Memory B cell (primary cell): Measurements from ENCODE around the gene MAP2K2.
A peak's percentile ranks its signal among the peaks of the same experiment; 100 is the strongest.

Source experiments
- ATAC-seq: fragments of 150-1000 bp; cut with Tn5 transposase; 2 replicates; pipeline ENCODE4 v1.10.0; 2021; ENCODE audit warnings: low read depth, mild to moderate bottlenecking, moderate library complexity
- DNase-seq, 2 donors: peaks; one replicate each; pipeline ENCODE4 v3.0.0; 2022; ENCODE audit warnings: low spot score in 2 of 2
- H3K27ac Mint-ChIP-seq: one replicate; pipeline ENCODE4 v1.8.0; 2022; ENCODE audit warnings: mild to moderate bottlenecking, moderate library complexity, mixed read lengths
- H3K27me3 Mint-ChIP-seq: one replicate; pipeline ENCODE4 v1.8.0; 2022; ENCODE audit warnings: mixed read lengths
- H3K36me3 Mint-ChIP-seq: one replicate; pipeline ENCODE4 v1.8.0; 2022; ENCODE audit warnings: mild to moderate bottlenecking, mixed read lengths
- H3K4me1 Mint-ChIP-seq: one replicate; pipeline ENCODE4 v1.8.0; 2022; ENCODE audit warnings: mixed read lengths
- H3K4me3 Mint-ChIP-seq: one replicate; pipeline ENCODE4 v1.8.0; 2022; ENCODE audit warnings: mild to moderate bottlenecking, moderate library complexity, mixed read lengths
- H3K9me3 Mint-ChIP-seq: one replicate; pipeline ENCODE4 v1.8.0; 2022; ENCODE audit warnings: mixed read lengths

The MAP2K2 gene

DNA sequence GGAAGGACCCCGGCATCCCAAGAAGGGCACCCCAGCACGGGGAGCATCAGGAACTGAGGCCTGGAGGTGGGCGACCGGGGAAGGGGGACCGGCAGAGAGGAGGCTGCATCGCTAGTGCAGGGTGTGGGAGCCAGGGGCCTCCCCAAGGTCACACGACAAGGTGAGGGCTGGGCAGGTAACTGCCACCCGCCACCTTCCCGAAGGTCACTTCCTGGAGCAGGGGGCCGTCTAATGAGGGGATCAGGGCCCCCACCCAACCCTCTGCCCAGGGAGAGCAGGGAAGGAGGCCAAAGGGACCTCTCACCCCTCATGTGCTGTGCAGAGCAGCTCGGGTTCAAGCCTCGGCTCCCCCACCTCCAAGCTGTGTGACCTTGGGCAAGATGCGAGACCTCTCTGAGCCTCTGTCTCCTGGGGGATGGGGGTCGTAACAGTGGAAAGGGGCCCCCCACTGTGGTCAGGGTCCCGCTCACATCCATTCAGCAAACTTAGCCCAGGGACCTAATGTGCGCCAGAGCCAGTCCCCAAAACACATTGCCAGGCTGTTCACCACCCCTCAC lies 63.2 kb downstream of the MAP2K2 start:
- Mint-ChIP-seq H3K4me1 (peaks cover 19% of the 10 kb centered on the region), H3K27me3 (no peaks in the 10 kb centered on the region), H3K9me3 (no peaks in the 10 kb centered on the region), H3K36me3 (peaks cover 4% of the 10 kb centered on the region), H3K4me3 (peak overlapping the region; percentile 84), H3K27ac (peak overlapping the region; percentile 93)
- ATAC-seq = no peak
- peak in 1 of 2 donors; percentile 28 for DNase-seq

- peak overlapping the region; percentile 84 for H3K4me3 Mint-ChIP-seq
Measured at GRCh38 chr19:4059891-4060620, 63.9 kb downstream of the MAP2K2 start.

DNA sequence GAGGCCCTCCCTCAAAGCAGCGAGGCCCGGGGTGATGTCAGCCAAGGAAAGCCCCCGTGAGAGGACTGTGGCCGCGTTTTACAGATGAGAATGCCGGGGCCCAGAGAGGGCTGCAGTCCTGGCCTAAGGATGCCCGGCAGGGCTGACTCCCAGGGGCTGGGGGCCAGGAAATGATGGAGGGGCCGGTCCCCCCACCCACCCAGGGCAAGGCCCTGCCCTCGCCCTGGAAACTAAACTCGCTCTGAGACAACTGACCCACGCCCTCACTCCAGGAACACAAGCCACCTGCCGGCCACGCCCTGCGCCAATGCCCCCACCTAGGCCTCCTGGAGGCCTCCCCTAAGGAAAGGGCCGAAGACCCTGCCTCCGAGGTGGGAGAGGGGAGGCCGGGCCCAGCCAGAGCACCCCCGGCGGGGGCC lies 64.5 kb downstream of the MAP2K2 start:
- ATAC-seq (peak; percentile 17), DNase-seq (peak in 1 of 2 donors; percentile 25)
- peak overlapping the region; percentile 84 for H3K4me3 Mint-ChIP-seq
- peak overlapping the region; percentile 93 for H3K27ac Mint-ChIP-seq
- peaks cover 19% of the 10 kb centered on the region for H3K4me1 Mint-ChIP-seq
- no peaks in the 10 kb centered on the region for H3K9me3 Mint-ChIP-seq
- H3K27me3 Mint-ChIP-seq = no peaks in the 10 kb centered on the region
- peaks cover 6% of the 10 kb centered on the region for H3K36me3 Mint-ChIP-seq

More at GRCh38 chr19:4059891-4060620, 63.9 kb downstream of the MAP2K2 start:
- peak; percentile 63 to 73 for DNase-seq
- peaks cover 6% of the 10 kb centered on the region for H3K36me3 Mint-ChIP-seq
- peaks cover 19% of the 10 kb centered on the region for H3K4me1 Mint-ChIP-seq
- peak overlapping the region; percentile 93 for H3K27ac Mint-ChIP-seq
- H3K27me3 Mint-ChIP-seq = no peaks in the 10 kb centered on the region
- H3K9me3 Mint-ChIP-seq = no peaks in the 10 kb centered on the region
- ATAC-seq = peak; percentile 75

- Mint-ChIP-seq H3K27me3 (no peaks in the 10 kb centered on the region), H3K4me3 (peak overlapping the region; percentile 84), H3K9me3 (no peaks in the 10 kb centered on the region), H3K4me1 (peaks cover 19% of the 10 kb centered on the region), H3K27ac (peak overlapping the region; percentile 93), H3K36me3 (peaks cover 6% of the 10 kb centered on the region)
- DNase-seq (no peak), ATAC-seq (no peak)
Measured at GRCh38 chr19:4058693-4059452, 65.0 kb downstream of the MAP2K2 start.

DNA sequence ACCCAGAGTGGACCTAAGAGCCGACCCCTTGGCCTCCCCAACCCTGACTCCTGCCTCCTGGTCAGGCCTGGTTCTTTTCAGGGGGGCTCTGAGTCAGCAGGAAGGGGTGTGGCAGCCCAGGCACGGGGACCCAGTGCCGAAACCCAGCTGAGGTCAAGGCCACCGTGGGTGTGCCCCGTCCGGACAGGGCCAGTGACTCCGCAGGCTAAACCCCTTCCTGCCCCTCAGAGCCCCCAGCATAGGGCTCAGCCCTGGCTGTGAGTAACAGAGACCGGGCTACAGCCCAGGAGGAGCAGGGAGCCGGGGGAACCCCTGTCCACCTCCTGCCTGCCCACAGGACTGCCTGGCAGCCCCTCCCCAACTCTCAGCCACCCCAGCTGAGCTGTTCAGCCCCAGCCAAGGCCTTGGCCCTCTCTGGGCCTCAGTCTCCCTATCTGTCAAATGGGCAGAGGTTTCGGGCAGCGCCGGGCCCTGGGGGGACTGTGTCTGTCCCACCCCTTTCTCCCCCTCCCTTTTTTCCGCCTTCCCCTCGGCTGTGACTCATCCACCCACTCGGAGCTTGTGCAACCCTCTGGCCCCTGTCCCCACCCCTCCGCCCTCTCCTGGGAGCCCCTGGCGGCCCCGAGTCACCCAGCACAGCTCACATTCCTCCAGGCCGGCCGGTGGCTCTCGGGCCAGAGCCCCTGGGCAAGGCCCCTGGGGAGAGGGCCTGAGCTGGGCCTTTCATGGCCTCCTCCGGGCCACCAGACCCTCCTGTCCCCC lies 65.8 kb downstream of the MAP2K2 start:
- Mint-ChIP-seq H3K4me1 (peaks cover 23% of the 10 kb centered on the region), H3K27me3 (no peaks in the 10 kb centered on the region), H3K4me3 (peak overlapping the region; percentile 8), H3K9me3 (no peaks in the 10 kb centered on the region), H3K27ac (peak overlapping the region; percentile 93), H3K36me3 (peaks cover 12% of the 10 kb centered on the region)
- no peak for DNase-seq
- no peak for ATAC-seq

DNA sequence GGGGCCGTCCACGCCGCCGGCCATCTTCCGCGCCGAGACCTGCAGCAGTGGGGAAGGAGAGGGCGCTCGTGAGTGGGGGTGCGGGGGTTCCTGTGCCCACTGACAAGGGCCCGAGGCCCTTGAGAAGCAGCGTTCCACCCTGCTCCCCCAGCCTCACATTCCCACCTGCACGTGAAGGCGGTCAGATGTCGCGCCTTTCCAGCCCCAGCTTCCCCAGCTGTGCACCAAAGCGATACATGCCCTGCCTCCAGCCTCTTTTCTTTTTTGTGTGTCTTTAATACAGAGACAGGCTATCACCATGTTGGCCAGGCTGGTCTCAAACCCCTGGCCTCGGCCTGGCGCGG lies 68.7 kb downstream of the MAP2K2 start:
- Mint-ChIP-seq H3K27me3 (no peaks in the 10 kb centered on the region), H3K27ac (no peak overlapping the region), H3K4me1 (peaks cover 27% of the 10 kb centered on the region), H3K4me3 (no peak overlapping the region), H3K9me3 (no peaks in the 10 kb centered on the region), H3K36me3 (peaks cover 27% of the 10 kb centered on the region)
- DNase-seq = no peak
- ATAC-seq = no peak

- no peak for ATAC-seq
- H3K4me3 Mint-ChIP-seq = no peak overlapping the region
- H3K9me3 Mint-ChIP-seq = no peaks in the 10 kb centered on the region
- no peak for DNase-seq
- peaks cover 30% of the 10 kb centered on the region for H3K4me1 Mint-ChIP-seq
- H3K27ac Mint-ChIP-seq = no peak overlapping the region
- no peaks in the 10 kb centered on the region for H3K27me3 Mint-ChIP-seq
- peaks cover 29% of the 10 kb centered on the region for H3K36me3 Mint-ChIP-seq
Measured at GRCh38 chr19:4054441-4055208, 69.3 kb downstream of the MAP2K2 start.

- peaks cover 27% of the 10 kb centered on the region for H3K4me1 Mint-ChIP-seq
- peak overlapping the region; percentile 70 for H3K4me3 Mint-ChIP-seq
- DNase-seq = no peak
- no peak for ATAC-seq
- peak overlapping the region; percentile 81 for H3K27ac Mint-ChIP-seq
- H3K36me3 Mint-ChIP-seq = peaks cover 31% of the 10 kb centered on the region
- H3K9me3 Mint-ChIP-seq = no peaks in the 10 kb centered on the region
- no peaks in the 10 kb centered on the region for H3K27me3 Mint-ChIP-seq
Measured at GRCh38 chr19:4053423-4054324, 70.2 kb downstream of the MAP2K2 start.

DNA sequence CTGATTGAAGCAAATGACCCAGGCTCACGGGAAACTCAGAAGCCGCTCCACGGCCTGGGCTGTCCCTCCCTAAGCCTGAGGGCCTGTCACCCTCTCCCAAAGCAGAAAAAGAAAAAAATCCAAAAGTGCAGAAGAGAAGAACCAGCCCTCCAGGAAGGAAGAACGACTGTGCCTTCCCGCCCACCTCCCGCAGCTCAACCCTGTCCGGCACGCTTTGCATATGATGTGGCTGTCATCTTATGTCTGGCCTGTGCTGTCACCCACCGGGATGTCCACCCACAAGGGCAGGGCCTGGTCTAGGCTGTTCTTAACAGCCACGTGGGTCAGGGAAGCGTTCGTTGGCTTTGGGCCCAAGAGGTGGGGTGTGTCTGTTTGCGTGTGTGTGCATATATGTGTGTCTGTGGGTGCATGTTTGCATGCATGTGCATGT lies 70.9 kb downstream of the MAP2K2 start:
- ATAC-seq (no peak), DNase-seq (no peak)
- no peaks in the 10 kb centered on the region for H3K27me3 Mint-ChIP-seq
- H3K9me3 Mint-ChIP-seq = no peaks in the 10 kb centered on the region
- peaks cover 31% of the 10 kb centered on the region for H3K36me3 Mint-ChIP-seq
- H3K27ac Mint-ChIP-seq = peak overlapping the region; percentile 81
- peak overlapping the region; percentile 70 for H3K4me3 Mint-ChIP-seq
- peaks cover 27% of the 10 kb centered on the region for H3K4me1 Mint-ChIP-seq

DNA sequence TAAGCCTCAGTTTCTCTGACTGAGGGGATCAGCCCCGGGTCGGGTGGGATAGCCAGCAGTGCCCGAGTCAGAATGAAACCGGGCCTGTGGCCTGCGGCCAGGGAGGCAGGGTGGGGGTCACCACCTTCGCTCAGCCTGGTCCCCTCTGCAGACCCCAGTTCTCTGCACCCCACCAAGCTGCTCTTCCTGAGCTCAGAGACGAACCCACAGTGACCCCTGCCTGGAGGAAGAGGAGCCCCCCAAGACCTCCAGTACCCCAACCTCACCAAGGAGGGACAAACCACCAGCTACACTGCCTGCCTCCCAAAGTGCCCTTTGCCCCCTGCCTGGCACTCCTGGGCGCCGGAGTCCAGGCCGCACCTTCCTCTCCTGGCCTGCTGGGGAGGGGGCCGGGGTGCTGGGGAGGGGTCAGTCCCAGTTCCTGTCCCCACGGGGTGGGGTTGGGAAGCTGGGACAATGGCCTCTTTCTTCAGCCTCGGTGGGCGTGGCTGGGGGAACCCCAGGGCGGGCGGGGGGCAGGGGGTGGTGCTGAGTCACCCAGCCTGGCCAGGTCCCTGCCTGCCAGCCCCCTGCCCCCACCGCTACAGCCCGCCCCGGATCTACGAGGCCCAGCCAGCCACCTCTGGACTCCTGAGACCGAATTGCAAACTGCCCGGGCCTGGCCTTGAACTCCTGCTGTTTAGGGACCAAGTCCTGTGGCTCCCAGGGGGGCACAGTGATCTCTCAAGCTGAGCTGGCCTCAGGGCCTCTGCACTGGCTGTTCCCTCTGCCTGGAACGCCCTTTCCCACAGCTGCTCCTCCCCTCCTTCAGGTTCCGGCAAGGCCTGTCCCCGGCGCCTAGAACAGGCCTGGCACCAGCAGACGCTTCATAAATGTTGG lies 71.6 kb downstream of the MAP2K2 start:
- Mint-ChIP-seq H3K4me1 (peaks cover 25% of the 10 kb centered on the region), H3K36me3 (peaks cover 33% of the 10 kb centered on the region), H3K27me3 (no peaks in the 10 kb centered on the region), H3K4me3 (peak overlapping the region; percentile 70), H3K9me3 (no peaks in the 10 kb centered on the region), H3K27ac (peak overlapping the region; percentile 86)
- no peak for DNase-seq
- peak; percentile 36 for ATAC-seq

DNA sequence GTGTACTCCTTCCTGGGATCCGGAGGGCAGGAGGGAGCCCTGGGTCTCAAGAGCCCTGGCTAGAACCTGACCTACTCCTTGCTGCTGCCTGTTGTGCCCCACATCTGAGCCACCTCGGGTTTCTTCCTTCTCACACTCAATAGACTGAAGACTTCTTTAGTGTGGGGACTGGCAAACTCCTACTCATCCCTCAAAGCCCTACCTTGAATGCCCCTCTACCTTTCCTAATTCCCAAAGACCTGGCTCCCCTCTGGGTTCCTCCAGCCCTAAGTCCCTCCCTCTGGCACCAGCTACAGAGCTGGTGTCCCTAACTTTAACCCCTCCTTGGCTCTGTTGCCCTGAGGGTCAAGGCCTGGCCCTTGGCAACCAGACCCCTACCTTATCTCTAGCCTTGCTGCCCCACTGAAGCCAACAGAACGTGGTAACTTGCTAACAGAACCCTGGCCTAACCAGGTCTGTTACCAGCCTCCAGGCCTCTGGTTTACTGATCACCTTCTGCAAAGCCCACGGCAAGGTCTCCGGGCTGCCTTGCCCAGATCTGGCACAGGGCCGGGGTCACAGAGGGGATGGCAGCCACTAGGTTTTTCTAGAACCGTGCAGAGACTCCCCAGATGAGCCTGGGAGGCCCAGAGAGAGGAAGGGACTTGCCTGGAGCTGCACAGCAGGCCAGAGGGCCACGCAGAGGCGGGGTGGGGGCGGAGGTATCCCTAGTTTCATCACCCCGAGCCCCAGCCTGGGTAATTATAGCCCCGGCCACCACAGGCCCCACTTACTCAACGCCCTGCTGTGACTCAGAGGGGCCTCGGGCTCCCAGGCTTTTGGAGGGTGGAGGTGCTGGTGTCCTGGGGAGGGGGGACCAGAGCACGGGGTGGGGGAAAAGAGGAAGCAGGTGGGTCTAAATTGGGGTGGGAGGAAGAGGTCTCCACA lies 72.5 kb downstream of the MAP2K2 start:
- peak overlapping the region; percentile 9 for H3K4me3 Mint-ChIP-seq
- no peak for DNase-seq
- H3K27me3 Mint-ChIP-seq = no peaks in the 10 kb centered on the region
- ATAC-seq = no peak
- peaks cover 25% of the 10 kb centered on the region for H3K4me1 Mint-ChIP-seq
- H3K9me3 Mint-ChIP-seq = no peaks in the 10 kb centered on the region
- peak overlapping the region; percentile 86 for H3K27ac Mint-ChIP-seq
- H3K36me3 Mint-ChIP-seq = peaks cover 30% of the 10 kb centered on the region
